BJ (cell line): ENCODE results near the gene LATS2. TPM values are rescaled to one million over a fixed set of nuclear protein-coding genes. Genes with fewer than 3 reads are reported as not detected.
A peak's percentile ranks its signal among the peaks of the same experiment; 100 is the strongest.

ENCODE experiments used
- CTCF ChIA-PET: fragments of 350-600 bp; formaldehyde crosslinking; extraction: SDS; loops from one replicate; lab custom pipeline; 2021; ENCODE audit warnings: antibody characterized with exemption, inconsistent platforms; lab: Yijun Ruan, JAX
- POLR2A ChIA-PET: fragments of 300-600 bp; sonication (Branson Sonifier 250); formaldehyde crosslinking; extraction: SDS; loops from one replicate; lab custom pipeline; 2021; ENCODE audit warnings: antibody characterized with exemption; lab: Charles Lee
- DNase-seq: peaks from one replicate; pipeline ENCODE4 v3.0.0-alpha.2; 2011; ENCODE audit warnings: low read depth
- H3K27me3 ChIP-seq: 2 replicates; pipeline ENCODE4 v1.6.0; 2011; ENCODE audit warnings: low read length; ENCODE audit not compliant: control insufficient read depth, insufficient read depth
- H3K36me3 ChIP-seq: 2 replicates; pipeline ENCODE4 v1.5.1; 2011; ENCODE audit warnings: low read length; ENCODE audit not compliant: control insufficient read depth, insufficient read depth
- H3K4me3 ChIP-seq: 2 replicates; pipeline ENCODE4 v1.5.1; 2011; ENCODE audit warnings: low read depth, mild to moderate bottlenecking, control low read depth, low read length
- polyA plus RNA-seq: library from polyadenylated mRNA; depleted of rRNA; stranded (reverse); fragments of >200 nt; gene quantifications from 2 replicates; pipeline ENCODE4 v1.2.3, GENCODE V29; 2011
- TF ChIP-seq, protein P1 (sequence below): IDR thresholded peaks from 2 replicates; pipeline ENCODE4 v1.5.1; 2011; ENCODE audit warnings: low read depth, mild to moderate bottlenecking, control low read depth, inconsistent platforms, low read length, moderate library complexity; ENCODE audit not compliant: insufficient read depth

Gene LATS2
- polyA plus RNA-seq, 1 experiment, result 20.0 TPM

DNA sequence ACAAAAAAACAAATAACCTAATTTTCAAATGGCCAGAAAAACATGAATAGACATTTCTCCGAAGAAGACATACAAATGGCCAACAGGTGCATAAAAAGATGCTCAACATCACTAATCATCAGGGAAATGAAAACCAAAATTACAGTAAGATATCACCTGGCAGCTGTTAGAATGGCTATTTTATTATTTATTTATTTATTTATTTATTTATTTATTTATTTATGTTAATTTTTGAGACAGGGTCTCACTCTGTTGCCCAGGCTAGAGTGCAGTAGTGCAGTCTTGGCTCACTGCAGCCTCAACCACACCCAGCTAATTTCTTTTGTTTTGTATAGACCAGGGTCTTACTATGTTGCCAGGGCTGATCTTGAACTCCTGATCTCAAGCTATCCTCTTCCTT is 27.1 kb upstream of the LATS2 start:
- no peak for DNase-seq
- H3K4me3 ChIP-seq, result no peak overlapping the region
- POLR2A ChIA-PET, result no interaction called here
- H3K36me3 ChIP-seq, result no peaks in the 10 kb centered on the region
- H3K27me3 ChIP-seq, result no peaks in the 10 kb centered on the region
- TF ChIP-seq, protein P1, sequence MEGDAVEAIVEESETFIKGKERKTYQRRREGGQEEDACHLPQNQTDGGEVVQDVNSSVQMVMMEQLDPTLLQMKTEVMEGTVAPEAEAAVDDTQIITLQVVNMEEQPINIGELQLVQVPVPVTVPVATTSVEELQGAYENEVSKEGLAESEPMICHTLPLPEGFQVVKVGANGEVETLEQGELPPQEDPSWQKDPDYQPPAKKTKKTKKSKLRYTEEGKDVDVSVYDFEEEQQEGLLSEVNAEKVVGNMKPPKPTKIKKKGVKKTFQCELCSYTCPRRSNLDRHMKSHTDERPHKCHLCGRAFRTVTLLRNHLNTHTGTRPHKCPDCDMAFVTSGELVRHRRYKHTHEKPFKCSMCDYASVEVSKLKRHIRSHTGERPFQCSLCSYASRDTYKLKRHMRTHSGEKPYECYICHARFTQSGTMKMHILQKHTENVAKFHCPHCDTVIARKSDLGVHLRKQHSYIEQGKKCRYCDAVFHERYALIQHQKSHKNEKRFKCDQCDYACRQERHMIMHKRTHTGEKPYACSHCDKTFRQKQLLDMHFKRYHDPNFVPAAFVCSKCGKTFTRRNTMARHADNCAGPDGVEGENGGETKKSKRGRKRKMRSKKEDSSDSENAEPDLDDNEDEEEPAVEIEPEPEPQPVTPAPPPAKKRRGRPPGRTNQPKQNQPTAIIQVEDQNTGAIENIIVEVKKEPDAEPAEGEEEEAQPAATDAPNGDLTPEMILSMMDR, result no peak
- CTCF ChIA-PET, result interaction anchor here (0.8 kb wide), 1 partner anchor 89 kb away, joined by 3 read pairs; no protein-coding TSS in a partner anchor

DNA sequence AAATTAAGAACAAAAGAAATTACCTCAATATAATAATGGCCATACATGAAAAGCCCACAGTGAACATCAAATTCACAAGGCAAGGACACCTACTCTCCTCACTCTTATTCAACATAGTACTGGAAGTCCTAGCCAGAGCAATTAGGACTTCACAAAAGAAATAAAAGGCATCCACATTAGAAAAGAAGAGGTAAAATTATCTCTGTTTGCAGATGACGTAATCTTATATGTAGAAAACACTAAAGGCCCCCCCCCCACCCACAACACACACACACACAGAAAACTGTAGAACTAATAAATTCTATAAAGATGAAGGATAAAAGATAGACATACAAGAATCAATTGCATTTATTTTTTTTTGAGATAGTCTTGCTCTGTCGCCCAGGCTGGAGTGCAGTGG is 25.5 kb upstream of the LATS2 start:
- no peak for DNase-seq
- CTCF ChIA-PET, result no interaction called here
- Histone ChIP-seq H3K36me3 (no peaks in the 10 kb centered on the region), H3K4me3 (no peak overlapping the region), H3K27me3 (no peaks in the 10 kb centered on the region)
- TF ChIP-seq, protein P1, result no peak
- POLR2A ChIA-PET, result no interaction called here

DNA sequence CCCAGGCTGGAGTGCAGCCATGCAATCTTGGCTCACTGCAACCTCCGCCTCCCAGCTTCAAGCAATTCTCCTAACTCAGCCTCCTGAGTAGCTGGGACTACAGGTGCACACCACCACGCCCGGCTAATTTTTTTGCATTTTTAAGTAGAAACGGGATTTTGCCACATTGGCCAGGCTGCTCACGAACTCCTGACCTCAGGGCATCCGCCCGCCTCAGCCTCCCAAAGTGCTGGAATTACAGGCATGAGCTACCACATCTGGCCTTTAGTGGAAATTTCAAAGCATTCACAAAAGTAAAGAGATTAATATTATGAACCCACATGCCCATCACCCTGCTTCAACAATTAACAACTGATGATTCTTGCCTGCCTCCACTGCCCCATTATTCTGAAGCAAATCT is 20.5 kb upstream of the LATS2 start:
- POLR2A ChIA-PET, result no interaction called here
- Histone ChIP-seq H3K36me3 (no peaks in the 10 kb centered on the region), H3K4me3 (no peak overlapping the region), H3K27me3 (no peaks in the 10 kb centered on the region)
- DNase-seq, result no peak
- CTCF ChIA-PET, result no interaction called here
- TF ChIP-seq, protein P1, result no peak

DNA sequence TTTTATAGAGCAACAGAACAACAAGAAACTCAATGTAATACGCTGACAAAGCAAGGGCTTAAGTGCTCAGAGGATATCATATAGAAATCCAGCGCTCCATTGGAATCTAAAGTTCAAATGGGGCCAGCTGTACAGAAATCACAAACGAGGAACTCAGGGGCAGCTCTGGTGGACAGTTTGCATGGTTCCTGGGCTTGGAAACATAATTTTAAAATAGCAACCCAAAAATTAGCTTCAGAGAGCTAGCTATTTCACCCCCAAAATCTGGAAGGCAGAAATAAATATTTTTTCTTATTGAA is 19.2 kb upstream of the LATS2 start:
- no peak overlapping the region for H3K4me3 ChIP-seq
- no peaks in the 10 kb centered on the region for H3K27me3 ChIP-seq
- POLR2A ChIA-PET, result no interaction called here
- TF ChIP-seq, protein P1, result no peak
- no peak for DNase-seq
- H3K36me3 ChIP-seq, result no peaks in the 10 kb centered on the region
- CTCF ChIA-PET, result interaction anchor here (1.0 kb wide), 1 partner anchor 11 kb away, joined by 4 read pairs; no protein-coding TSS in a partner anchor

DNA sequence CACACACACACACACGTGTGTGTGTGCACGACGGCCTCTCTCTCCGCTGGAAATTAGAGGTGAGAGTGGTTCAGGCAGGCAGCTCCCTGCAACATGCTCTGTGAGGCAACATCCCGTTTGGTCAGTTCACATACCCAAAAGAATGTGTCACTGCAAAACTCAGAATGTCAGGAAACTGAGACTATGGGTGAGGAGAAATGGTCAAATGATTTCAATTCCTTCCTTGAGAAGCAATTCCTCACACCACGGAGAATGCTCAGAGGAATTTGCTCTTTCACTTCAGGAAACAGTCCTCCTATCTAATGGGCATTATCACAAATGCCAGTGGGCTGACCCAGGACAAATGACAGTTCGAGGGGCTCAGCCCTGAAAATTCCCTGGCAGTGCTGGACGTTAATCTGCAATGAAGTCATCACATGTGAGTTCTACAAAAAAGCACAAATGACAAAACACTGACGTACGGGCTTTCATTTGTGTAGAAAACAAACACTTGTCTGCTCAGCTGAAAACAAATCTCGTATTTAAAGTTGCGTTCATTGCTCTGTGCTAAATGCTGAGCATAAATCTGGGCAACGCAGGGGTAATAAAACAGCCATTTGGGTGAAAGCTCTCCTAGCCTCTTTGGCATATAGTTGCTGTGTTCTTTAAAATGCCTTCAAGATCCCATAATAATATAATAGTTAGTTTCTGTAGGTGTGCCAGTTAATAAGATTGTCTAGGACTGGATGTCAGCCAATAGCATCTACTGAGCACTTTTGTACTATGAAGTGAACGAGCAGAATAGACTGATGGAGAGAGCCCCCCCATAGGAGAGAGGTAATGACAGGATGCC is 18.6 kb upstream of the LATS2 start:
- Histone ChIP-seq H3K4me3 (peak overlapping the region; percentile 22), H3K36me3 (no peaks in the 10 kb centered on the region), H3K27me3 (no peaks in the 10 kb centered on the region)
- ChIA-PET POLR2A (interaction anchor here (1.2 kb wide), 1 partner anchor 10 kb away, joined by 4 read pairs; no protein-coding TSS in a partner anchor), CTCF (interaction anchor here (0.7 to 1.0 kb wide), 2 partner anchors 10 to 40 kb away, joined by 3 to 4 read pairs; no protein-coding TSS in a partner anchor)
- TF ChIP-seq, protein P1, result no peak
- DNase-seq, result peak; percentile 73
